Midbrain (tissue), 1 donor: ENCODE measurements around the gene SLC44A4.
"Not testable (repeated sequence)": the region's sequence is repeated elsewhere in the genome, so short reads cannot be mapped to it uniquely, and the experiment has no call there.

ENCODE experiments used
- DNase-seq: peaks from one replicate; lab custom pipeline; 2025; lab: John Stamatoyannopoulos, UW

SLC44A4 gene

DNA sequence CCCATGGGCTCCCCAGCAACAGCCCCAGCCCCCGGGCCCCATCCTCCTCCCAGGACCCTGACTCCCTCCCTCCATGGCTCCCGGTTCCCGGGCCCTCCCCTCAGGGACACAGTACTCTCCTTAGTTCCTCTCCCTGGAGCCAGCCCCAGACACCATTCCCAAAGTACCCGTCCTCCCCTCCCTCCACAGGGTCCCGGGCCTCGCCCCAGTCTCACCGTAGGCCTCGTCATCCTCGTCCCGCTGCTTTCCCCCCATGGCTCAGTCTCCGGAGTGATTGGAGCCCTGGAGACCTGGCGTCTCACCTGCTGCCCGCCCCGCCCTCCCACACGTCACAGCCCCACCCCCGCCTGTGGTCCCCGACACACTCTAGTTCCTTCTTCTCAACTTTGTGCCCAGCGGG is at the start of gene SLC44A4:
Gene SLC44A4, minus strand, starts transcription at position 272 of the 400 bp plus-strand sequence. Its CDS starts 17 bp downstream, at position 255.
- DNase-seq: no peak

DNA sequence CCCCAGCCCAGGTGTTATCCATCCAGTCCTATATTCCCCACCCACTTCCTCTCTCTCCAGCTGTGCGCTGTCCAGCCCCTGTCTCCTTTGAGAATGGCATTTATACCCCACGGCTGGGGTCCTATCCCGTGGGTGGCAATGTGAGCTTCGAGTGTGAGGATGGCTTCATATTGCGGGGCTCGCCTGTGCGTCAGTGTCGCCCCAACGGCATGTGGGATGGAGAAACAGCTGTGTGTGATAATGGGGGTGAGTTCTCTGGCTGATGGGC is 49.8 kb upstream of the SLC44A4 start:
- no peak for DNase-seq

DNA sequence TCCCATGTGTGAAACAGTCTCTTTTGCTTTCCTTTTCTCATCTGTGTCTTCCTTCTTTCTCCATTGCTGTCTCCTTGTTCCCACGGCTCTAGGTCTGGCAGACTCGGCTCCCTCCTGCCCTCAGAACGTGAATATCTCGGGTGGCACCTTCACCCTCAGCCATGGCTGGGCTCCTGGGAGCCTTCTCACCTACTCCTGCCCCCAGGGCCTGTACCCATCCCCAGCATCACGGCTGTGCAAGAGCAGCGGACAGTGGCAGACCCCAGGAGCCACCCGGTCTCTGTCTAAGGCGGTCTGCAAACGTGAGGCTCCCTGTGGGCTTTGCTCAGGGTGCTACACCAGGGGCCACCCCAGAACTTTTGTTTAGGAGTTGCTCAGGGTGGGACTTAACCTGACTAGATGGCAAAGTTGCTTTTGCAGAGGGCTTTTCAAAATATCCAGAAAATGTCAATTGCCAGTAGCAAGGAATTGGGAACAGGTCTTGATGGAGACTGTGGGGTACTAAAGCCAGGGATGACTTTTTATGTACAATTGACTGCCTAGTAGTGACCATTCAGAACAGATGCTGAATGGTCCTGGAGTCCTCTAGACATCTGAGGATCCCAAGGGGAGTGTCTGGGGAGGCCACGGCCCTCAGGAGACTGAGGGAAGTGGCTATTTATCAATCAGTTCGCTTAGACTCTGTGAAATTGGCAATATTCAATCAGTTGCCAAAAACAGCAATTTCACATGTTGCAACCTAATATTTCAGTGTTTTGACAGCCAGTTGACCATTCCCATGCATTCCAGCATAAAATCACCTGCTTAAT is 49.3 kb upstream of the SLC44A4 start:
- DNase-seq: no peak

DNA sequence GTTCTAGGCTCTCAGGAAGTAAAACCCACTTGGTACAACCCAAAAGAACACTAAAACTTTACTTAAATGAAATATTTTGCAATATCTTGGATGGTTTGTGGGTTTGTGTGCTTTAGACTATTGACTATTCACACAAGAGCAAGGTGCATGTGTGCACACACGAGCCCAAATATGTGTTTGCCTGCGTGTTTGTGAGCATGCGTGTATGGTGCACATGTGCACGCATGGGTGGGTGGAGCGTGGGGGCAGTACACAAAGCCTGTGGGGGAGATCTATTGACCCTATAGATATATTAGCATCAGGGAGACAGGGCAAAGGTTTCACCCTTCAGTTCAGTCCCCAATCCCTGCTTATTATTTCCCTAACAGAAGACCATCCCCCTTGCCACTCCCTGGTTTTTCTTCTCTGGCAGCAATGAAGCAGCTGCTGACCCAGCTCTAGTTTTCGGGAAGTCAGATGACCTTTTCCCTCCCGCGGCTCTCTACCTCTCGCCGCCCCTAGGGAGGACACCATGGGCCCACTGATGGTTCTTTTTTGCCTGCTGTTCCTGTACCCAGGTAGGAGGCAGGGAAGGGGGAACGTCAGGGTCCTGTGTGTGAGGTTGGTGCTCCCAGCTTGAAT is 48.6 kb upstream of the SLC44A4 start, which contains the start of gene C2:
Gene C2, plus strand, starts transcription at position 476 of the 621 bp plus-strand sequence. Its CDS starts 36 bp downstream, at position 512.
- DNase-seq: no peak

DNA sequence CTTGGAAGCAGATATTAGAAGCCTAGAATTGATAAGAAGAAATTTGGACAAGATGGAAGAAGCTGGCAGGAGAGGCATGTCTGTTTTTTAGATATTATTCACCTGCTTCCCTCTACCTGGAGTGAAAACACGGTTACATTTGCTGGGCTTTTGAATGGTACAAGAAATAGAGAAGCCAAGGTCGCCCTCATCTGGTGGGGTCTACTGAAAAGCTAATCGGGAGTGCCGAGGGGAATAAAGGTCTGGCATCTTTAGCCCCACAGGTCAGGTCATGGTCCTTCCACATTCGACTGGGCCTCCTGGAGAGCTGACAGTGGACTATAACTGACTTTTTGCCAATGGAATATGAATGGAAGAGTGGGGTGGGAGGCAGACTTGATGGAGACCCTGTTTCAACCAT is 44.1 kb upstream of the SLC44A4 start:
- no peak for DNase-seq

DNA sequence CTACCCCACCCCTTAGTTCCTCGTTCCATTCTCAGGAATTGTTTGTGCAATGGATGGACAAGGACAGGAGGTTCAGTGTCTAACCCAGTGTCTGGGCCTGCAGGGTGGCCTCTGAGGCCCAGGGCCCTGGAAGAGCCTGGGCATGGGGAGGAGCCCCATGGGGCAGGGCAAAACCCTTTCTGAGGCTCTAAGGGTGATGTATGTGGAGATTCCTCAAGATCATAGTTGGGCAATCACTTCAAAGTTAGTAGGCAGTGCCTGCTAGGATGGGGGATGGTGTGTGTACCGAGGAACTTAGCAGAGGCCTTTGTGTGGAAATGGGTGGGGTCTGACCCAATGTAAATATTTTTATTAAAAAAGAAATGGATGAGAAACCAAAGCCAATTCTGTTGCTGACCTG is 42.0 kb upstream of the SLC44A4 start:
- DNase-seq: no peak

DNA sequence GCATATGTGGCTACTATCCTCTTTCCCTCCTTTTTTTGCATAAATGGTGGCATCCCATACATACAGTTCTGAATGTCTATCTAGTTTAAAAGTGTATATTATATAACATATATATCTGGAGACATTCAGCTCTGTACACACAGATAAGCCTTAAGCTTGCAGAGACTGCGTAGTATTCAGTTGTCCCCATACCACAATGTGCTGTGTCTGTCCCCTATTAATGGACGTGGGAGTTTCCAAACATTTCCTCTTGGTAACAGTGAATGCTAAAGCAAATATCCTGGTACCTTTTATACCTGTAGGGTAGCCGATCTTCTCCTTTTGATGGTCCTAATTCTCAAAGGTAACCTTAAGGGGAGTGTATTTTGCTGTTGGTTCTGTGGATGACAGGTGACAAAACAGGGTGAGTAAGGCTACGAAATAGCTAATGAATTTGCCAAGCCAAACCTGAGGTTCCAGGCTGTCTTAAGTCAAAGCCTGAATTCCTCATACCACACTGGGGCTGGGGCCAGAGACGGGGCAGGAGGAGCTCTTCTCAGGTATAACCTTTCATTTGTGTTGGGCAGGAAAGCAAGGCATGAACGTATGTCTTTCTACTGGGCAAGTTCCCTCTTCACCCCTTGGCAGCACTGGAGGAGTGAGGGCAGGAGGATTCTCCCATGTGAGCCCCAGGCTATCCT is 41.0 kb upstream of the SLC44A4 start:
- no peak for DNase-seq

DNA sequence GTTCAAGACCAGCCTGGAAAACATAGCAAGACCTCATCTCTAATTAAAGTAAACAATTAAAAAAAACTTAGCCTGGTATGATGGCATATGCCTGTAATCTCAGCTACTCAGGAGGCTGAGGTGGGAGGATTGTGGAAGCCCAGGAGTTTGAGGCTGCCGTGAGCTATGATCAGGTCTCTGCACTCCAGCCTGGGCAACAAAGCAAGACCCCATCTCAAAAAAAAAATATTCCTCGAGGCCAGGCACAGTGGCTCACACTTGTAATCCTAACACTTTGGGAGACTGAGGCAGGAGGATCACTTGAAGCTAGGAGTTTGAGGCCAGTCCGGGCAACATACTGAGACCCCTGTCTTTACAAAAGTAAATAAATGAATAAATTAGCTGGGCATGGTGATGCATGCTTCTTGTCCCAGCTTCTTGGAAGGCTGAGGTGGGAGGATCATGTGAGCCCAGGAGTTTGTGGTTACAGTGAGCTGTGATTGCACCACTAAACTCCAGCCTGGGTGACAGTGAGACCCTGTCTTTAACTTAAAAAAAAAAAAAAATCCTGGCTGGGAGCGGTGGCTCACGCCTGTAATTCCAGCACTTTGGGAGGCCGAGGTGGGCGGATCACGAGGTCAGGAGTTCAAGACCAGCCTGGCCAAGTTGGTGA is 39.4 kb upstream of the SLC44A4 start:
- DNase-seq: no peak

DNA sequence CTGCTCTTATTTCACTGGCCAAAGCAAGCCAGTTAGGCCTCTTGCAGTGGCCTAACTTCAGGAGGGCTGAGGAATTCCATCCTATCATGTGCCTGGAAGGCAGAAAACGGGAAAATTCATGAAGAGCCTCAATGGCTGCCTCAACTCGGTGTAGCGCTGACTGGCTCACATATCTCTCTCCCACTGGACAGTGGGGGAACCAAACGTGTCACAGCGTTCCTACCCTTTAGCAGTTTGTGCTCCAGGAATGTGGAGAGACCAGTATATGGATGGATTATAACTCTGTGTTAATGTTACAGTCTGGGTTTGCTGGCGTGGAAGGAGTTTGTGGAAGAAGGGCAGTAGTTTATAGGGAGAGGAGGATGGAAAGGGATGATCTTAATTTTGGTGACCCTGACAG is 37.0 kb upstream of the SLC44A4 start:
- DNase-seq: no peak

DNA sequence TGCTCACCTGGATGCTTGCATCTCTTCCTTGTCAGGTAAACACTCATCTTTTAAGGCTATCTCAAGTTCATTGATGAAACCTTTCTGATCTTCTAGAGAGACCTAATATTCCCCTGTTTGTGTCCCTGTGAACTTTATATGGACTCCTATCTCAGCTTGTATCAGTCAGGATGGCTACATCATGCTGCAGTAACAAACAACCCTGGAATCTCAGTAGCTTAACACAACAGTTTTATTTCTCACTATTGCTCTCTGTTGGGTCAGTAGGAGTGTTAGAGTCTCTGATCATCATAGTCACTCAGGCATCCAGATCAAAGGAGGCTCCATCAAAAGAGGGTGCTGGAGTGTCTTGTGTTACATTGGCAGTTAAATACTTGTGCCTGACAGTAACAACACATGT is 36.6 kb upstream of the SLC44A4 start:
- no peak for DNase-seq

DNA sequence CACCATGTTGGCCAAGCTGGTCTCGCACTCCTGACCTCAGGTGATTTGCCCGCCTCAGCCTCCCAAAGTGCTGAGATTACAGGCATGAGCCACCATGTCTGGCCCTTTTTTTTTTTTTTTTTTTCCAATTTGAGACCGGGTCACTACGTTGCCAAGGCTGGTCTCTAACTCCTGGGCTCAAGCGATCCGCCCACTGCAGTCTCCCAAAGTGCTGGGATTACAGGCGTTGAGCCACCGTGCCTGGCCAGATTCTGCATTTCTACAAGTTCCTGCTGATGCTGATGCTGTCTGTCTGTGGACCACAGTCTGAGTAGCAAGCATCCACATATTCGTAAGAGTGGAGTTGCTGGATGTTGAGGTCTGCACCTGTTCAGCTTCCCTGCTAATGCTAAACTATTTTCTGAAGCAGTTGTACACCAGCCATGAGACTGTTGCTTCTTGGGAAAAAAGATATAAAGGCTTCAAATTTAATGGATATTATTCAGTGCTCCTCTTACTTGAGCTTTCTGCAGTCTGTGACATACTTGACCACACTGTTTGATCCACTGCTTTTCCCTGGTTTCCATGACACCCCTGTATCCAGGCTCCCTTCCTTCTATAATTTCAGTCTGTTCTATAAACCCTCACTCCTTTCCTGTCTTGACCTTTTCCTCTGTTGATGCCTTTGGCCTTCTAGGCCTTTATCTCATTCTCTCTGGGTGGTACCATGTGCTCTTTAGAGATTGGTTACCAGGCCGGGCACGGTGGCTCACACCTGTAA is 33.2 kb upstream of the SLC44A4 start:
- no peak for DNase-seq

DNA sequence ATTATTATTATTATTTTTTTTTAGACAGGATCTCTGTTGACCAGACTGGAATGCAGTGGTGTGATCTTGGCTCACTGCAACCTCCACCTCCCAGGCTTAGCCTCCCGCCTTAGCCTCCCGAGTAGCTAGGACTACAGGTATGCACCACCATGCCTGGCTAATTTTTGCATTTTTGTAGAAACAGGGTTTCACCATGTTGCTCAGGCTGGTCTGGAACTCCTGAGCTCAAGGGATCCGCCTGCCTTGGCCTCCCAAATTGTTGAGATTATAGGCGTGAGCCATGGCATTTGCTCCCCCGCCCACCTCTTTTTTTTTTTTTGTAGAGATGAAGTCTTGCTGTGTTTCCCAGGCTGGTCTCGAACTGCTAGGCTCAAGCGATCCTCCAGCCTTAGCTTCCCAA is 30.5 kb upstream of the SLC44A4 start:
- DNase-seq: not testable (repeated sequence)

DNA sequence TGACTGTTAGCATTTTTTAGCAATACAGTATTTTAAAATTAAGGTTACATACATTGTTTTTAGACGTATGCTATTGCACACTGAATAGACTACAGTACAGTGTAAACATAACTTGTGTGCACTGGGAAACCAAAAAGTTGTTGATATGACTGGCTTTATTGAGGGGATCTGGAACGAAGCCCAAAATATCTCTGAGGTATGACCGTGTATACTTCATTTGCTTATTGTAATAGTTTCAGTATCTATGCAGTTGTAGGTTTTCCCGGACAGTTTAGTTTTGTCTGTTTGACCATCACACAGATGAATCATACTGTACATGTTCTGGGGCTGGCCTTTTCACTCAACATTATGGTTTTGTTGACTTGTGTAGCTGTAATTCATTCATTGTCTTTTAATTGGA is 30.0 kb upstream of the SLC44A4 start:
- DNase-seq: no peak

DNA sequence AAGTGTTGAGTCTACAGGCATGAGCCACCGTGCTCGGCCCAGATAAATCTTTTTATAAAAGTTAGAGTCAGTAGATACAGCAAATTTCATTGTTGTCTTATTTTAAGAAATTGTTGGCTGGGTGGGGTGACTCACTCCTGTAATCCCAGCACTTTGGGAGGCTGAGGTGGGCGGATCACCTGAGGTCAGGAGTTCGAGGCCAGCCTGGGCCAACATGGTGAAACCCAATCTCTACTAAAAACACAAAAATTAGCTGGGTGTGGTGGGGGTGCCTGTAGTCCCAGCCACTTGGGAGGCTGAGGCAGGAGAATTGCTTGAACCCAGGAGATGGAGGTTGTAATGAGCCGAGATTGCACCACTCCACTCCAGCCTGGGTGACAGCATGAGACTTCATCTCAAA is 29.5 kb upstream of the SLC44A4 start:
- DNase-seq: not testable (repeated sequence)

DNA sequence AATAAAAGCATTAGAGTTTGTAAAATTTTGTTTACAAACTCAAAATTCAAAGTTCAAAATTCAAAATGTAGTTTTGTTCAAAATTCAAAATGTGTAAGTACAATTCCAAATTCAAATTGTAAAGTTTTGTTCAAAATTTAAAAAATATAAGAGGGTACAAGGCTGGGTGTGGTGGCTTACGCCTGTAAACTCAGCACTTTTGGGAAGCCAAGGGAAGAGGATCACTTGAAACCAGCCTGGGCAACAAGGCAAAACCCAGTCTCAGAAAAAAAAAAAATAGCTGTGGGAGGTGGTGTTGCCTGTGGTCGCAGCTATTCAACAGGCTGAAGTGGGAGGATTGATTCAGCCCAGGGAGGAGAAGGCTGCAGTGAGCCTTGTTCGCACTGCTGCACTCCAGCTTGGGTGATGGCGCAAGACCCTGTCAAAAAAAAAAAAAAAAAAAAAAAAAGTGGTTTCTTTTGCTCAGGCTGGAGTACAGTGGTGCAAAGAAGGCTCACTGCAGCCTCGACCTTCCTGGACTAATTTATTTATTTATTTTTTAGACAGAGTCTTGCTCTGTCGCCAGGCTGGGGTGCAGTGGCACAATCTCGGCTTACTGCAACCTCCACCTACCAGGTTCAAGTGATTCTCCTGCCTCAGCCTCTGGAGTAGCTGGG is 28.5 kb upstream of the SLC44A4 start:
- DNase-seq: no peak

DNA sequence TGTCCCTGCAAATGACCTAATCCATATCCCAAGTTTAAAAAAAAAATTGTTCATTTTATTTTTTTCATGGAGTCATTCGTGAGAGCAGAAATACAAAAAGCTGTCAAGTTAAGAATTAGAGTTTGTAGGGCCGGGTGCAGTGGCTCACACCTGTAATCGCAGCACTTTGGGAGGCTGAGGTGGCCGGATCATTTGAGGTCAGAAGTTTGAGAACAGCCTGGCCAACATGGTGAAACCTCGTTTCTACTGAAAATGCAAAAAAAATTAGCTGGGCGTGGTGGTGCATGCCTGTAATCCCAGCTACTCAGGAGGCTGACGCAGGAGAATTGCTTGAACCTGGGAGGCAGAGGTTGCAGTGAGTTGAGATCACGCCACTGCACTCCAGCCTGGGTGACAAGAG is 27.9 kb upstream of the SLC44A4 start:
- not testable (repeated sequence) for DNase-seq

DNA sequence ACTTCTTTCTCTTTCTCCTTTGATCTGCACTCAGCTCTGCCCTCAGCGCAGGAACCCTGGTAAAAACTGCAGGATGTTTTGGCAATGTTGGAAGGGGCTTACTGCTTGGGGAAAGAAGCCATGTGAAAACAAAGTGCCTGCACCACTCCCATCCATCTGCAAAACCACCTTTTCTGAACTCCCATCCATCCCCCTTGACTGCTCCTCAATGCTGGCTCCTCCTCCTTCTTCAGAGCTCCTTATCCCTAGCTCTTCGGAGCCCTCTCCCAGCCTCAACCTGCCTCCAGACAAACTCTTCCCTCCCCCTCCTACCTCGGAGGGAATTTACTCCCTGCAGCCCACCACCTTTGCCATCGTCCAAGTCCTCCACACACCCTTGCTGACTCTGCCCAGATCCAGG is 27.3 kb upstream of the SLC44A4 start:
- no peak for DNase-seq

DNA sequence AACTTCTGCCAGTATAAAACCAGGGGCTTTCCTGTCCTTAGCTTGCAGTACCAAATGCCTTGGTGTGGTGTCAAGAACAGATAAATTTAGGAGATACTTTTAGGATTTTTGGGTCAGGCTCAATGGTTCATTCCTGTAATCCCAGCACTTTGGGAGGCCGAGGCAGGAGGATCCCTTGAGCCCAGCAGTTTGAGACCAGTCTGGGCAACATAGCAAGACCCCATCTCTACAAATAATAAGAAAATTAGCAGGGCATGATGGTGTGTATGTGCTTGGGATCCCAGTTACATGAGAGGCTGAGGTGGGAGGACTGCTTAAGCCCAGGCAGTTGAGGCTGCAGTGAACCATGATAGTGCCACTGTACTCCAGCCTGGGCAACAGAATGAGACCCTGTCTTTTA is 26.2 kb upstream of the SLC44A4 start:
- DNase-seq: no peak

DNA sequence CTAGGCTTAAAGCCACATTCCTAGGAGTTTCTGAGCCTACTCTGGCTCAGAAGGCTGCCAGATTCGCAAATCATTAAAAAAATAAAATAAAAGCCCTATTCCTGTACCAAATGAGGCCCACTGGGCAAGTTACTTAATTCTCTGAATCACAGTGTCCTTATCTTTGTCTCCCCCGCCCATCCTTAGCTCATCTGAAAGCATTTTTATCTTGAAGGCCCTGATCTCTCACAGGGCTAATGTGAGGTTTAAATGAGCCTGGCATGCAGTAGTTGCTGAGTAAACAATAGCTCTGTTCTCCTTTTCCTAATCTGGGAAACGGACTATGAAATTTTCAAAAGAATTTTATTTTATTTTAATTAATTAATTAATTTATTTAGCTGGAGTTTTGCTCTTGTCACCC is 25.2 kb upstream of the SLC44A4 start:
- no peak for DNase-seq

DNA sequence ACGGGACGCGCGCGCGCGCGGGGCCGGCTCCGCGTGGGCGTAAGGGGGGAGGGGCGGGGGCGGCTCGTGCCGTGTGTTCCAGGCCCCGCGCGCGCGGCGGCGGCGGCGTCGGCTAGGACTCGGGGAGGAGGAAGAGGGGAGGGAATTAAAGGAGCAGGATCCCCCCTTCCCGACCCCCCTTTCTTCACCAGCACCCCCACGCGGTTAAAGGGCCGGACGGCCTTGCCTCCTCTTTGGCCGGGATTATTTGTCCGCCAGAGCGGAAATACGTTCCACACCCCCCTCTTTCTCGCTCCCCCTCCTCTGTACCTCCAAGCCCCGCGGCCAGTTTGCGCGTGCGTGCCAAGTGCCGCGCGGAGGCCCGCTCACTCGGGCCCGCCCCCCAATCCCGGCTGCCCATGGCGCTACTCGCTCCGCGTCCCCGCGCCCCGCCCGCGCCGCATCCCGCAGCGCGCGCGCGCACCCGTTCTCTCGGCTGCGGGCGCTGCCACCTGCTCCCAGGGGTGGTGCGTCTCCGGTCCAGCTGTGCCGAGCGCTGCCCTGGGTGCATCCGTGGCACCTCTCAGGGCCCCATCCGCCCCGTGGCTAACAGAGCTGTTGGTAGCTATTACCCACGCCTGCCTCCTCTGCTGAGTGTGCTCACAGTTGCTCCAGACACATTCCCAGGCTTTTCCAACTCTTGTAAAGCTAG is 23.3 kb upstream of the SLC44A4 start, which contains the start of gene ZBTB12:
Gene ZBTB12, minus strand, starts transcription at position 134 of the 691 bp plus-strand sequence. CDS start 781 bp downstream, outside the sequence.
- DNase-seq: peak; percentile 96
